Omental fat pad (tissue), 4 donors: Measurements from ENCODE around the gene CDC26. TPM values are rescaled to one million over a fixed set of nuclear protein-coding genes. Genes with fewer than 3 reads are reported as not detected.

Experiments used
- ATAC-seq: fragments of 150-250 bp; one replicate; pipeline ENCODE4 v1.9.1; 2016; ENCODE audit warnings: mild to moderate bottlenecking, moderate library complexity; ENCODE audit not compliant: low FRiP score
- DNase-seq: peaks from one replicate; pipeline ENCODE4 v3.0.0-alpha.2; 2019; ENCODE audit warnings: low spot score
- CTCF ChIP-seq, 3 donors: fragments of 450-650 bp; IDR thresholded peaks; one replicate each; pipeline ENCODE4 v1.5.1; 2016 to 2017; ENCODE audit warnings: antibody characterized with exemption in 3 of 3, mild to moderate bottlenecking in 3 of 3, moderate library complexity in 2 of 3
- total RNA-seq, 4 donors: library from RNA; depleted of rRNA; stranded (reverse); fragments of >200 nt; gene quantifications; one replicate each; pipeline ENCODE4 v1.1.0, GENCODE V29; 2016

Gene CDC26
- total RNA-seq, 4 donors from 2014 or later: 20.1 to 39.9 (median 25.3) TPM

- TF ChIP-seq CTCF (IDR thresholded peaks at IDR 0.05): no peak
Observed at GRCh38 chr9:113227436-113227835, 47.9 kb downstream of the CDC26 start.

GRCh38 chr9:113223963-113224362 is 51.4 kb downstream of the CDC26 start:
- no peak for TF ChIP-seq CTCF (IDR thresholded peaks at IDR 0.05)
- DNase-seq: no peak
- no peak for ATAC-seq

More at GRCh38 chr9:113227436-113227835, 47.9 kb downstream of the CDC26 start:
- ATAC-seq (no peak), DNase-seq (no peak)

GRCh38 chr9:113222482-113222841 is 52.9 kb downstream of the CDC26 start:
- no peak for DNase-seq
- ATAC-seq: no peak

GRCh38 chr9:113221800-113222481 is 53.4 kb downstream of the CDC26 start:
- TF ChIP-seq CTCF (IDR thresholded peaks at IDR 0.05): no peak
- no peak for ATAC-seq
- no peak for DNase-seq

More at GRCh38 chr9:113222482-113222841, 52.9 kb downstream of the CDC26 start:
- TF ChIP-seq CTCF (IDR thresholded peaks at IDR 0.05): no peak

GRCh38 chr9:113221003-113221799 is 54.2 kb downstream of the CDC26 start, which contains the start of the genes FKBP15 and SLC31A1:
FKBP15 (minus strand) TSS chr9:113221277; CDS start chr9:113221243, 34 bp downstream.
SLC31A1 (plus strand) TSS chr9:113221544; CDS start chr9:113256149, 34,605 bp downstream.
- ATAC-seq (peak; percentile 99), DNase-seq (peak; percentile 86)
- no peak for TF ChIP-seq CTCF (IDR thresholded peaks at IDR 0.05)

GRCh38 chr9:113220467-113221002 is 54.8 kb downstream of the CDC26 start:
- no peak for DNase-seq
- no peak for ATAC-seq
- no peak for TF ChIP-seq CTCF (IDR thresholded peaks at IDR 0.05)
